IMR-90 (cell line): ENCODE results near the gene RNH1. TPM values are rescaled to one million over a fixed set of nuclear protein-coding genes. Genes with fewer than 3 reads are reported as not detected.
A peak's percentile ranks its signal among the peaks of the same experiment; 100 is the strongest.

Experiments used
- ATAC-seq: fragments of 200-7000 bp; cut with Tn5 transposase; 2 replicates; pipeline ENCODE4 v1.9.1; 2020; ENCODE audit warnings: low read depth, mild to moderate bottlenecking, moderate library complexity
- BruUV-seq: library from RNA; stranded (reverse); fragments of 400-500 nt; replicated peaks from 2 replicates; lab custom pipeline; 2021; lab: Mats Ljungman, UMichigan
- CTCF ChIA-PET: fragments of 300-600 bp; formaldehyde crosslinking; extraction: SDS; loops from one replicate; lab custom pipeline; 2021; ENCODE audit warnings: antibody characterized with exemption; lab: Yijun Ruan, JAX
- POLR2A ChIA-PET: fragments of 300-600 bp; sonication (Branson Sonifier 250); formaldehyde crosslinking; loops from one replicate; lab custom pipeline; 2022; ENCODE audit warnings: antibody characterized with exemption; ENCODE audit not compliant: unreplicated experiment; lab: Charles Lee
- DNase-seq: peaks from one replicate; pipeline ENCODE4 v3.0.0; 2013
- H2AFZ ChIP-seq: replicated peaks from 2 replicates; pipeline ENCODE3; 2013; ENCODE audit warnings: low read length, mild to moderate bottlenecking; ENCODE audit not compliant: poor library complexity
- H2AK5ac ChIP-seq: 2 replicates; pipeline ENCODE4 v1.6.1; 2013; ENCODE audit warnings: low read depth, low read length, inconsistent platforms
- H2AK9ac ChIP-seq: replicated peaks from 2 replicates; pipeline ENCODE3; 2013; ENCODE audit warnings: mild to moderate bottlenecking, low read depth, low read length, moderate library complexity; ENCODE audit not compliant: poor library complexity
- H2BK120ac ChIP-seq: 2 replicates; pipeline ENCODE4 v1.6.1; 2013; ENCODE audit warnings: low read depth, low read length, inconsistent platforms
- H2BK15ac ChIP-seq: 3 replicates; pipeline ENCODE4 v1.6.1; 2013; ENCODE audit warnings: low read depth, low read length, inconsistent platforms
- H2BK20ac ChIP-seq: 2 replicates; pipeline ENCODE4 v1.6.1; 2013; ENCODE audit warnings: low read depth, mild to moderate bottlenecking, inconsistent platforms, low read length, moderate library complexity
- H2BK5ac ChIP-seq: 2 replicates; pipeline ENCODE4 v1.6.1; 2013; ENCODE audit warnings: mild to moderate bottlenecking, low read depth, low read length, inconsistent platforms; ENCODE audit not compliant: poor library complexity, severe bottlenecking
- H3K14ac ChIP-seq: replicated peaks from 2 replicates; pipeline ENCODE4 v1.6.1; 2013; ENCODE audit warnings: low read depth, low read length, inconsistent platforms
- H3K18ac ChIP-seq: 2 replicates; pipeline ENCODE4 v1.6.1; 2013; ENCODE audit warnings: low read depth, low read length, control low read depth
- H3K23ac ChIP-seq: 2 replicates; pipeline ENCODE4 v1.6.1; 2013; ENCODE audit warnings: low read depth, low read length, inconsistent platforms
- H3K27ac ChIP-seq: 2 replicates; pipeline ENCODE4 v1.5.1; 2013; ENCODE audit warnings: mild to moderate bottlenecking, control low read depth, low read length; ENCODE audit not compliant: insufficient read depth
- H3K27me3 ChIP-seq: 2 replicates; pipeline ENCODE4 v1.6.1; 2013; ENCODE audit warnings: low read length; ENCODE audit not compliant: control insufficient read depth, insufficient read depth
- H3K36me3 ChIP-seq: 2 replicates; pipeline ENCODE4 v1.6.1; 2013; ENCODE audit warnings: low read length, mixed read lengths; ENCODE audit not compliant: control insufficient read depth, insufficient read depth
- H3K4ac ChIP-seq: 2 replicates; pipeline ENCODE4 v1.6.1; 2013; ENCODE audit warnings: low read depth, low read length, inconsistent platforms
- H3K4me1 ChIP-seq: 2 replicates; pipeline ENCODE4 v1.6.1; 2013; ENCODE audit warnings: low read length, mixed read lengths; ENCODE audit not compliant: control insufficient read depth, insufficient read depth
- H3K4me2 ChIP-seq: 2 replicates; pipeline ENCODE4 v1.6.1; 2013; ENCODE audit warnings: low read depth, mild to moderate bottlenecking, control low read depth, low read length, moderate library complexity
- H3K4me3 ChIP-seq: 2 replicates; pipeline ENCODE4 v1.5.1; 2013; ENCODE audit warnings: low read depth, mild to moderate bottlenecking, control low read depth, low read length, moderate library complexity; ENCODE audit not compliant: insufficient read depth
- H3K56ac ChIP-seq: 2 replicates; pipeline ENCODE4 v1.6.1; 2013; ENCODE audit warnings: low read length, inconsistent platforms; ENCODE audit not compliant: insufficient read depth; ENCODE audit errors: extremely low read depth
- H3K79me1 ChIP-seq, 2 experiments: 2 replicates each; pipeline ENCODE4 v1.6.1; 2013; ENCODE audit warnings: low read length in 2 of 2, inconsistent platforms in 1 of 2, low read depth in 1 of 2
- H3K9ac ChIP-seq: 2 replicates; pipeline ENCODE4 v1.6.1; 2013; ENCODE audit warnings: low read depth, low read length, control low read depth
- H3K9me1 ChIP-seq: 2 replicates; pipeline ENCODE4 v1.6.1; 2013; ENCODE audit warnings: low read length, inconsistent platforms; ENCODE audit not compliant: insufficient read depth
- H3K9me3 ChIP-seq: 2 replicates; pipeline ENCODE4 v1.6.1; 2013; ENCODE audit warnings: low read length; ENCODE audit not compliant: control insufficient read depth, insufficient read depth
- H4K20me1 ChIP-seq: 2 replicates; pipeline ENCODE4 v1.6.1; 2013; ENCODE audit warnings: low read length, inconsistent platforms; ENCODE audit not compliant: insufficient read depth
- H4K5ac ChIP-seq: 2 replicates; pipeline ENCODE4 v1.6.1; 2013; ENCODE audit warnings: mild to moderate bottlenecking, low read depth, low read length, control low read depth
- H4K8ac ChIP-seq, 2 experiments: 2 replicates each; pipeline ENCODE4 v1.6.1; 2013; ENCODE audit warnings: low read depth in 2 of 2, low read length in 2 of 2, control low read depth in 1 of 2, inconsistent platforms in 1 of 2
- H4K91ac ChIP-seq: 2 replicates; pipeline ENCODE4 v1.6.1; 2013; ENCODE audit warnings: low read depth, low read length, inconsistent platforms; ENCODE audit not compliant: insufficient read depth
- BHLHE40 ChIP-seq: fragments of 150-350 bp; IDR thresholded peaks from 2 replicates; pipeline ENCODE4 v1.6.1; 2016; ENCODE audit warnings: mild to moderate bottlenecking, low read depth, low read length
- CEBPB ChIP-seq: IDR thresholded peaks from 2 replicates; pipeline ENCODE4 v1.6.1; 2012; ENCODE audit warnings: low read depth, low read length, improper control_type of control experiment
- CHD1 ChIP-seq: IDR thresholded peaks from 2 replicates; pipeline ENCODE4 v1.6.1; 2012; ENCODE audit warnings: low read depth, low read length, improper control_type of control experiment
- FOS ChIP-seq: fragments of 150-350 bp; IDR thresholded peaks from 2 replicates; pipeline ENCODE4 v1.6.1; 2016; ENCODE audit warnings: low read depth, low read length
- MAZ ChIP-seq: IDR thresholded peaks from 2 replicates; pipeline ENCODE4 v1.6.1; 2012; ENCODE audit warnings: low read depth, mild to moderate bottlenecking, low read length, improper control_type of control experiment, moderate library complexity, borderline replicate concordance
- MXI1 ChIP-seq: IDR thresholded peaks from 2 replicates; pipeline ENCODE4 v1.6.1; 2012; ENCODE audit warnings: low read depth, mild to moderate bottlenecking, low read length, moderate library complexity, borderline replicate concordance
- NFE2L2 ChIP-seq: fragments of 150-350 bp; IDR thresholded peaks from 2 replicates; pipeline ENCODE4 v1.6.1; 2016; ENCODE audit warnings: low read depth, mild to moderate bottlenecking, low read length
- POLR2A ChIP-seq: IDR thresholded peaks from 2 replicates; pipeline ENCODE4 v1.6.1; 2012; ENCODE audit warnings: mild to moderate bottlenecking, low read depth, low read length
- RAD21 ChIP-seq: IDR thresholded peaks from 2 replicates; pipeline ENCODE4 v1.6.1; 2012; ENCODE audit warnings: low read length, improper control_type of control experiment
- RCOR1 ChIP-seq: IDR thresholded peaks from 2 replicates; pipeline ENCODE4 v1.6.1; 2012; ENCODE audit warnings: mild to moderate bottlenecking, low read length, improper control_type of control experiment; ENCODE audit not compliant: insufficient replicate concordance
- RFX5 ChIP-seq: IDR thresholded peaks from 2 replicates; pipeline ENCODE4 v1.8.0; 2012; ENCODE audit warnings: low read depth, mild to moderate bottlenecking, low read length, moderate library complexity
- SMC3 ChIP-seq: fragments of 150-350 bp; IDR thresholded peaks from 2 replicates; pipeline ENCODE4 v1.6.1; 2016; ENCODE audit warnings: low read depth, mild to moderate bottlenecking, antibody characterized with exemption, low read length, moderate library complexity
- WGBS, 2 experiments: methylation state at CpG; one replicate each; pipeline versions ENCODE4 v1.1.5 to v1.1.7; 2013; ENCODE audit warnings: missing lambda C conversion rate in 2 of 2; ENCODE audit not compliant: insufficient read length in 1 of 2; ENCODE audit errors: extremely low coverage in 2 of 2; 5-methylcytosine and 5-hydroxymethylcytosine counted together
- dilution Hi-C: fragments of 300-500 bp; cut with HindIII; formaldehyde crosslinking; loops from one replicate; pipeline ENCODE4 v1.14.3; 2018; ENCODE audit warnings: low sequenced_read_pairs; ENCODE audit not compliant: unreplicated experiment
- in situ Hi-C: fragments of 300-500 bp; cut with MboI; formaldehyde crosslinking; loops from 3 replicates; pipeline ENCODE4 v1.14.3; 2019; ENCODE audit warnings: low sequenced_read_pairs, inconsistent platforms, mixed read lengths
- intact Hi-C: fragments of 100-400 bp; cut with micrococcal nuclease; formaldehyde crosslinking; loops from 2 replicates; pipeline ENCODE4 v1.10.0; 2022
- polyA plus RNA-seq, 3 experiments: library from polyadenylated mRNA; depleted of rRNA; stranded (reverse); fragments of >200 nt; gene quantifications; 2 replicates each; pipeline ENCODE4 v1.2.3, GENCODE V29; 2012; ENCODE audit warnings: low replicate concordance in 1 of 3
- total RNA-seq: library from RNA; depleted of rRNA; stranded (reverse); fragments of >200 nt; gene quantifications from 2 replicates; pipeline ENCODE4 v1.2.3, GENCODE V29; 2012
- TF ChIP-seq, protein P1 (sequence below): conservative IDR thresholded peaks from 2 replicates; pipeline ENCODE4 v1.5.1; 2012; ENCODE audit warnings: mild to moderate bottlenecking, low read depth, low read length, improper control_type of control experiment
- TF ChIP-seq, protein P2 (sequence below): fragments of 150-350 bp; IDR thresholded peaks from 2 replicates; pipeline ENCODE4 v1.6.1; 2017; ENCODE audit warnings: mild to moderate bottlenecking, antibody characterized with exemption, low read length, low read depth
- TF ChIP-seq, protein P3 (sequence below): fragments of 150-350 bp; IDR thresholded peaks from 2 replicates; pipeline ENCODE4 v1.6.1; 2016; ENCODE audit warnings: low read depth, mild to moderate bottlenecking, low read length, moderate library complexity, borderline replicate concordance

Gene RNH1
- total and polyA plus RNA-seq, 2 of the 4 experiments (the other 2 are of a cell fraction) = 138 to 247 TPM

DNA sequence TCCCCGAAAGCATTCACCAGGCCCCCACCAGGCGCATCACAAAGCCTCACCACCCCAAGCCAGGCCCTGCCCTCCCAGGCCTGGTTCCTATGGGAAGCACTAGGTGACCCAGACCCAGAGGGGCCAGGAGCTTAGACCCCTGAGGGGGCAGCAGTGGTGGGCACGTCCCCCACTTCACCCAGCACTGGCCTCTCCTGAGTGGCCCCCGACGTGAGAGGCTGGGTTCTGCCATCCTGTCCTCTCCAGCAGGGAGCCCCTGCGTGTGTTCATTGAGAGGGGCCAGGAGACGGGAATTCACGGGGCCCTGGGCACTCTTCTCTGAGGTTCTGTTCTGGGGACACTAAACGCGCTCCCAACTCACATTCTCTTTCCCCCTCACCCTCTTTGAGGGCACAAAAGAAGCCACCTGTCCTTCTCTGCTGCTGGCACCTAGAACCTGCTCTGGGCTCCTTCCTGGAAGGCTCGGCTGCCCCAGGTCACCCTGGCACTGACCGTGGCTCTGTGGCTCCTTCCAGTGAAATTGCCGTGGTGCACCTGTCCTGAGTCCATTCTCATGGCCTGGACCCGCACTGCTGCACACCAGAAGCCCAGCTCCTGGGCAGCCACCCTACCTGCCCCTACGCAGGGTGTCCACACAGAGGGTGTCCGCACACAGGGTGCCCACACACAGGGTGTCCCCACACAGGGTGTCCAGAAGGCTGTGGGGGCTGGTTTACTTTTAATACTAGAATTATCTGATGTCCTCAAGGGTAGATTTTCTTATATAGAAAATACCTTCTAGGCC lies 44.7 kb downstream of the RNH1 start:
- intact Hi-C loops = no loop called here
- H3K14ac ChIP-seq = no peak overlapping the region
- no peak overlapping the region for H2BK5ac ChIP-seq
- in situ Hi-C loops = no loop called here
- no peak overlapping the region for H2BK15ac ChIP-seq
- H3K18ac ChIP-seq = no peak overlapping the region
- no peak for DNase-seq
- peak overlapping the region; percentile 21 for H2AFZ ChIP-seq
- H3K56ac ChIP-seq = no peak overlapping the region
- no peaks in the 10 kb centered on the region for H3K9me3 ChIP-seq
- no peaks in the 10 kb centered on the region for H3K4me1 ChIP-seq
- no peak overlapping the region for H2BK120ac ChIP-seq
- dilution Hi-C loops = no loop called here
- H3K4me3 ChIP-seq = no peak overlapping the region
- H4K91ac ChIP-seq = no peak overlapping the region
- H4K8ac ChIP-seq = no peak overlapping the region
- H3K27me3 ChIP-seq = no peaks in the 10 kb centered on the region
- H3K9me1 ChIP-seq = 0 out of 2 replicates have a peak, but pooled peaks cover 7% of the 10 kb centered on the region
- no peak overlapping the region for H3K4me2 ChIP-seq
- no peak overlapping the region for H3K23ac ChIP-seq
- no peak overlapping the region for H3K4ac ChIP-seq
- H3K27ac ChIP-seq = no peak overlapping the region
- no peak overlapping the region for H2AK9ac ChIP-seq
- ChIA-PET POLR2A (no interaction called here), CTCF (no interaction called here)
- H3K79me1 ChIP-seq = peaks cover 8 to 51% of the 10 kb centered on the region in 2 experiments
- H3K36me3 ChIP-seq = peaks cover 31% of the 10 kb centered on the region
- no peak overlapping the region for H2AK5ac ChIP-seq
- no peak overlapping the region for H2BK20ac ChIP-seq
- H3K9ac ChIP-seq = no peak overlapping the region; the same call in 1 of the 2 replicates
- no TSS peak for BruUV-seq
- no peak overlapping the region for H4K5ac ChIP-seq
- 100% methylated on average over 6 of the region's 16 CpGs; no CpG with 5 or more reads in 1 of the 2 experiments for WGBS, 2 experiments
- H4K20me1 ChIP-seq = peaks cover 19% of the 10 kb centered on the region
- no peak for ATAC-seq
- TF ChIP-seq, protein P1, sequence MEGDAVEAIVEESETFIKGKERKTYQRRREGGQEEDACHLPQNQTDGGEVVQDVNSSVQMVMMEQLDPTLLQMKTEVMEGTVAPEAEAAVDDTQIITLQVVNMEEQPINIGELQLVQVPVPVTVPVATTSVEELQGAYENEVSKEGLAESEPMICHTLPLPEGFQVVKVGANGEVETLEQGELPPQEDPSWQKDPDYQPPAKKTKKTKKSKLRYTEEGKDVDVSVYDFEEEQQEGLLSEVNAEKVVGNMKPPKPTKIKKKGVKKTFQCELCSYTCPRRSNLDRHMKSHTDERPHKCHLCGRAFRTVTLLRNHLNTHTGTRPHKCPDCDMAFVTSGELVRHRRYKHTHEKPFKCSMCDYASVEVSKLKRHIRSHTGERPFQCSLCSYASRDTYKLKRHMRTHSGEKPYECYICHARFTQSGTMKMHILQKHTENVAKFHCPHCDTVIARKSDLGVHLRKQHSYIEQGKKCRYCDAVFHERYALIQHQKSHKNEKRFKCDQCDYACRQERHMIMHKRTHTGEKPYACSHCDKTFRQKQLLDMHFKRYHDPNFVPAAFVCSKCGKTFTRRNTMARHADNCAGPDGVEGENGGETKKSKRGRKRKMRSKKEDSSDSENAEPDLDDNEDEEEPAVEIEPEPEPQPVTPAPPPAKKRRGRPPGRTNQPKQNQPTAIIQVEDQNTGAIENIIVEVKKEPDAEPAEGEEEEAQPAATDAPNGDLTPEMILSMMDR = no peak
- TF ChIP-seq, protein P2, sequence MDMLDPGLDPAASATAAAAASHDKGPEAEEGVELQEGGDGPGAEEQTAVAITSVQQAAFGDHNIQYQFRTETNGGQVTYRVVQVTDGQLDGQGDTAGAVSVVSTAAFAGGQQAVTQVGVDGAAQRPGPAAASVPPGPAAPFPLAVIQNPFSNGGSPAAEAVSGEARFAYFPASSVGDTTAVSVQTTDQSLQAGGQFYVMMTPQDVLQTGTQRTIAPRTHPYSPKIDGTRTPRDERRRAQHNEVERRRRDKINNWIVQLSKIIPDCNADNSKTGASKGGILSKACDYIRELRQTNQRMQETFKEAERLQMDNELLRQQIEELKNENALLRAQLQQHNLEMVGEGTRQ = no peak
- TF ChIP-seq SMC3 (no peak), RFX5 (no peak), RAD21 (no peak), NFE2L2 (no peak), MXI1 (no peak), MAZ (no peak), CEBPB (no peak), CHD1 (no peak), RCOR1 (no peak), POLR2A (no peak), BHLHE40 (no peak), FOS (no peak)
- TF ChIP-seq, protein P3, sequence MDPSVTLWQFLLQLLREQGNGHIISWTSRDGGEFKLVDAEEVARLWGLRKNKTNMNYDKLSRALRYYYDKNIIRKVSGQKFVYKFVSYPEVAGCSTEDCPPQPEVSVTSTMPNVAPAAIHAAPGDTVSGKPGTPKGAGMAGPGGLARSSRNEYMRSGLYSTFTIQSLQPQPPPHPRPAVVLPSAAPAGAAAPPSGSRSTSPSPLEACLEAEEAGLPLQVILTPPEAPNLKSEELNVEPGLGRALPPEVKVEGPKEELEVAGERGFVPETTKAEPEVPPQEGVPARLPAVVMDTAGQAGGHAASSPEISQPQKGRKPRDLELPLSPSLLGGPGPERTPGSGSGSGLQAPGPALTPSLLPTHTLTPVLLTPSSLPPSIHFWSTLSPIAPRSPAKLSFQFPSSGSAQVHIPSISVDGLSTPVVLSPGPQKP = no peak
